ENCODE data around the gene ENTPD6. TPM values are rescaled to one million over a fixed set of nuclear protein-coding genes. Genes with fewer than 3 reads are reported as not detected.

Gene ENTPD6
- total and polyA plus RNA-seq, 12 donors: 30.9 to 260 (median 107) TPM

DNA sequence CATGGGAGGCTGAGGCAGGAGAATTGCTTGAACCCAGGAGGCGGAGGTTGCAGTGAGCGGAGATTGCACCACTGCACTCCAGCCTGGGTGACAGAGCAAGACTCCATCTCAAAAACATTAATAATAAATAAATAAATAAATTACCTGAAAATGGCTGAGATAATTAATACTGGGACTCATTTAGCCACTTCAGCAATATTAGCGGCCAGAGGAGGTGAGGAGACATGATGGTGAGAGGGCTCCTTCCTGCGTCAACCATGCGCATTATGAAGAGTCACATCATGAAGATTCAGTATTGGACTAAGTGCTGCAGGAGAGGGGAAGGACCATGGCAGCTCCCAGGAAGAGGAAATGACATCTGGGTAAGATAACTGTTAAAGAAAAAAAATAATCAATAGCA, 49.5 kb downstream of the ENTPD6 start:
- no peaks in the 10 kb centered on the region for H3K27me3 ChIP-seq
- TF ChIP-seq, protein P1, sequence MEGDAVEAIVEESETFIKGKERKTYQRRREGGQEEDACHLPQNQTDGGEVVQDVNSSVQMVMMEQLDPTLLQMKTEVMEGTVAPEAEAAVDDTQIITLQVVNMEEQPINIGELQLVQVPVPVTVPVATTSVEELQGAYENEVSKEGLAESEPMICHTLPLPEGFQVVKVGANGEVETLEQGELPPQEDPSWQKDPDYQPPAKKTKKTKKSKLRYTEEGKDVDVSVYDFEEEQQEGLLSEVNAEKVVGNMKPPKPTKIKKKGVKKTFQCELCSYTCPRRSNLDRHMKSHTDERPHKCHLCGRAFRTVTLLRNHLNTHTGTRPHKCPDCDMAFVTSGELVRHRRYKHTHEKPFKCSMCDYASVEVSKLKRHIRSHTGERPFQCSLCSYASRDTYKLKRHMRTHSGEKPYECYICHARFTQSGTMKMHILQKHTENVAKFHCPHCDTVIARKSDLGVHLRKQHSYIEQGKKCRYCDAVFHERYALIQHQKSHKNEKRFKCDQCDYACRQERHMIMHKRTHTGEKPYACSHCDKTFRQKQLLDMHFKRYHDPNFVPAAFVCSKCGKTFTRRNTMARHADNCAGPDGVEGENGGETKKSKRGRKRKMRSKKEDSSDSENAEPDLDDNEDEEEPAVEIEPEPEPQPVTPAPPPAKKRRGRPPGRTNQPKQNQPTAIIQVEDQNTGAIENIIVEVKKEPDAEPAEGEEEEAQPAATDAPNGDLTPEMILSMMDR (IDR thresholded peaks at IDR 0.05): no peak
- TF ChIP-seq POLR2A (IDR thresholded peaks at IDR 0.05): no peak
- H3K4me1 ChIP-seq (replicated peaks in 1 of 2): peaks cover 15 to 22% of the 10 kb centered on the region in 2 donors
- H3K27ac ChIP-seq: no peak overlapping the region
- H3K4me3 ChIP-seq: no peak overlapping the region
- no peak for DNase-seq
- intact Hi-C loops (cut with DNase I): no loop called here
- H3K36me3 ChIP-seq (replicated peaks in 1 of 2): no peaks in the 10 kb centered on the region
- no peaks in the 10 kb centered on the region for H3K9me3 ChIP-seq (replicated peaks in 1 of 3)
- WGBS, 4 donors: 97 to 100% (median 98%) methylated on average over 5 of the region's 5 CpGs

DNA sequence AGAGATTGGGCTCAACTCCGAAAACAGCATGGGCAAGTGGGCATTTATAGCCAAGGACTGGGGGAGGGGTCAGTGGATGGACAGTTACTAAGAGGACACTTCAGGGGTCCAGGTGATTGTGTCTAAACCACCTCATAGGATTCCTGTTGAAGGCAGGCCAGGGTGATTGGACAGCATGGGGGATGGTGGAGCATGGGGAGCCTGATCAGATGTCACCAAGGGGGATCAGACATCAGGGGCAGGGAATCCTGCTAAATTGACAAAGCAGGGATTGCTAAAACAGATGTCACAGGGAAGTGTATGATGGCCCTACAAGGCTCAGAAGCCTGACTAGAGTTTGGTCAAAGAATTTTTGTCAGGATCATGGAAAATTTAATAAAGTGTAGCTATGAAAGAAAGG, 49.9 kb downstream of the ENTPD6 start:
- Histone ChIP-seq H3K27me3 (no peaks in the 10 kb centered on the region), H3K4me1 (replicated peaks in 1 of 2) (peaks cover 20 to 27% of the 10 kb centered on the region in 2 donors), H3K4me3 (no peak overlapping the region), H3K36me3 (replicated peaks in 1 of 2) (no peaks in the 10 kb centered on the region), H3K27ac (no peak overlapping the region), H3K9me3 (replicated peaks in 1 of 3) (no peaks in the 10 kb centered on the region)
- intact Hi-C loops (cut with DNase I): no loop called here
- DNase-seq: peak in 1 of 7 donors; percentile 41
- no peak for TF ChIP-seq POLR2A (IDR thresholded peaks at IDR 0.05)
- TF ChIP-seq, protein P1 (IDR thresholded peaks at IDR 0.05): no peak
- 88 to 100% (median 96%) methylated on average over 1 of the region's 1 CpG for WGBS, 4 donors

DNA sequence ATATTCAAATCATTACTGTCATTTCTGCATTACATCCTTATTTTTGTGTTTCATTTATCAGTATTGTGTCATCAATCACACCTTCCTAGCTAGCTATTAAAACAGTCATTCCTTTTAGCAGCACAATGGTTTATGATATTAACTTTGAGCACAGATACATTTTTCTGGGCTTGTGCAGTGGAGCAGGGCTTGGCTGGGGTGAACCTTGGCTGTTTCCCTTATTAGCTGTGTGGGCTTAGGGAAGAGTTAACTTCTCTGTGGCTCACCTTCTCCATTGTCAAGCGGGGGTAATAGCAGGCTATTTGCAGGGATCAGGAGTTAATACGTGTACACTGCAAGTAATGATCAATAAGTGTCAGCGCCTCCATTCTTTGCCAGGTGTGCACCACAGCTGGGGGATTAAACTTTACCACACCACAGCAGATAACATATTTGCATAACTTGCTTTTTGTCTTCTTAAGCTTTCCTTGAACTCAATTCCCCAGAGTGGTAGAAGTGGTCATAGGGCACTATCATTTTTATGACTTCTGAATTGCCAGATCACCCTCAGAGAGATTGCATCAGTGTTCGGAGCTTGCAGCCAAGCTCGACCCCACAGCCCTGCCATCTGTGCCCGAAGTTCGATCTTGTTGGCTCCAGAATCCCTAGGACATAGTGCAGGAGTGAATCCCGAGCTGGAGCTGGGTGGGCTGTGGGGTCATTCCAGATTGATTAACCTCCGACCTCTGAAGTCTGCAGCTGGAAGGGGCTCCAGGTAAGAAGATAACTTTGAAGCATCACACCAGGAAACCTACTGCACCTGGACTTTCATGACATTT, 50.9 kb downstream of the ENTPD6 start:
- intact Hi-C loops (cut with DNase I): no loop called here
- H3K27ac ChIP-seq: no peak overlapping the region
- H3K4me1 ChIP-seq (replicated peaks in 1 of 2): peaks cover 21 to 29% of the 10 kb centered on the region in 2 donors
- WGBS, 4 donors: 78 to 93% (median 79%) methylated on average over 8 to 9 of the region's 9 CpGs
- H3K9me3 ChIP-seq (replicated peaks in 1 of 3): no peaks in the 10 kb centered on the region
- no peak for TF ChIP-seq POLR2A (IDR thresholded peaks at IDR 0.05)
- TF ChIP-seq, protein P1 (IDR thresholded peaks at IDR 0.05): no peak
- DNase-seq: peak in 1 of 7 donors; percentile 18
- no peaks in the 10 kb centered on the region for H3K27me3 ChIP-seq
- H3K4me3 ChIP-seq: peak overlapping the region in 1 of 4 donors; percentile 95
- no peaks in the 10 kb centered on the region for H3K36me3 ChIP-seq (replicated peaks in 1 of 2)

DNA sequence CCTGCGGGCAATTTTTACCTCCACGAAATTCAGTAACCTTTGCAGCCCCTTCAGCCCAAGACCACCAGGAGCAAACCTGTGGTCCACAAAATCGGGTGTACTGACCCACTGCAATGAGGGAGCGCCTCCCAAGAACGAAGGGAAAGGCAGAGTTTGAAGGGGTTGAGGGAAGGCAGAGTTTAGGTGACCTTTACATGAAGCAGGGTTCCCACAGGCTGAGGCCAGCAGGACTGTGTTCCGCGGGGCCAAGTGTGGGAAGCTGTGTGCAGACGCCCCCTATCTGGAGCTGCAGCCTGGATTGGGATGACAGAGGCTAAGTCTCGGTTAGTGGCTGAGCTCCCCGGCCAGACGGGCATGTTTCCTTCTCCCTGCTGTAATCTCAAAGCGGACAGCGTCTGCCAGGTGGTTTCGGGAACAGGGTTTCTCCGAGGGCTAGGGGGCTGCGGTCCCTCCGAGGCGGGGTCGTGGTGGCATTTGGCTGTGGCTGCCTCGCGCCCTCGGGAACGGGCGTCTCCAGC, 51.5 kb downstream of the ENTPD6 start:
- intact Hi-C loops (cut with DNase I): no loop called here
- Histone ChIP-seq H3K9me3 (replicated peaks in 1 of 3) (no peaks in the 10 kb centered on the region), H3K4me3 (peak overlapping the region in 2 of 4 donors; percentile 83 to 95), H3K4me1 (replicated peaks in 1 of 2) (peaks cover 21 to 29% of the 10 kb centered on the region in 2 donors), H3K27me3 (no peaks in the 10 kb centered on the region), H3K36me3 (replicated peaks in 1 of 2) (no peaks in the 10 kb centered on the region), H3K27ac (peak overlapping the region in 4 of 5 donors; percentile 72 to 94 (median 84))
- peak in 6 of 7 donors; percentile 52 to 82 (median 64) for DNase-seq
- TF ChIP-seq, protein P1 (IDR thresholded peaks at IDR 0.05): peak in 5 of 6 experiments; percentile 19 to 39 (median 33)
- no peak for TF ChIP-seq POLR2A (IDR thresholded peaks at IDR 0.05)
- WGBS, 4 donors: 14 to 29% (median 22%) methylated on average over 9 to 24 of the region's 24 CpGs
